ENCODE data around the gene KRTAP1-1. TPM values are rescaled to one million over a fixed set of nuclear protein-coding genes. Genes with fewer than 3 reads are reported as not detected.

KRTAP1-1 gene
- total and polyA plus RNA-seq, 2 of the 8 experiments (the other 6 are each of a cell fraction or from before 2014, with no cell fraction given): not detected

- Histone ChIP-seq H3K23ac (ENCODE audit: insufficient read length) (no peak overlapping the region), H3K9me3 (ENCODE audit: insufficient read depth in 2 of 2, low read depth in 1 of 2, low read length in 1 of 2) (no peaks in the 10 kb centered on the region), H3K79me2 (ENCODE audit: control insufficient read depth in 1 of 2, insufficient read depth in 2 of 2, low read length in 2 of 2) (no peaks in the 10 kb centered on the region), H3K36me3 (ENCODE audit: control insufficient read depth in 2 of 4, insufficient read depth in 4 of 4, low read length in 3 of 4) (no peaks in the 10 kb centered on the region), H3K18ac (ENCODE audit: extremely low read depth, low read length) (no peak overlapping the region), H2BK120ac (replicated peaks; ENCODE audit: low read depth, low read length) (no peak overlapping the region), H3K56ac (replicated peaks; ENCODE audit: insufficient read length, low read depth, low read length) (no peak overlapping the region), H4K8ac (ENCODE audit: extremely low read depth, insufficient read depth, low read length) (no peak overlapping the region), H2BK12ac (ENCODE audit: low read depth, low read length) (no peak overlapping the region), H3K23me2 (ENCODE audit: low read depth, low read length) (no peaks in the 10 kb centered on the region), H3K4me2 (ENCODE audit: insufficient read depth in 1 of 2, low read depth in 2 of 2, low read length in 2 of 2) (no peak overlapping the region), H2AK5ac (ENCODE audit: low read depth, low read length) (no peak overlapping the region), H2BK15ac (ENCODE audit: low read length) (no peak overlapping the region), H3K9ac (replicated peaks in 1 of 4; ENCODE audit: extremely low read depth in 1 of 4, low read depth in 3 of 4, low read length in 3 of 4) (no peak overlapping the region; a peak in 1 of 7 replicates), H2AFZ (ENCODE audit: low read length) (no peak overlapping the region), H3K79me1 (ENCODE audit: low read depth, low read length) (no peaks in the 10 kb centered on the region), H3K27me3 (replicated peaks in 1 of 4; ENCODE audit: control insufficient read depth in 3 of 4, extremely low read depth in 1 of 4, insufficient read depth in 3 of 4, low read length in 3 of 4) (no peaks in the 10 kb centered on the region), H4K91ac (replicated peaks; ENCODE audit: insufficient read length, low read length) (no peak overlapping the region), H2BK20ac (ENCODE audit: low read length) (no peak overlapping the region), H4K5ac (ENCODE audit: insufficient read length, low read depth, low read length) (no peak overlapping the region), H3K27ac (ENCODE audit: low read depth, low read length) (no peak overlapping the region), H4K20me1 (replicated peaks in 1 of 2; ENCODE audit: control insufficient read depth in 1 of 2, insufficient read depth in 2 of 2, low read length in 2 of 2) (no peaks in the 10 kb centered on the region), H2BK5ac (ENCODE audit: low read depth, low read length) (no peak overlapping the region), H3K4me3 (ENCODE audit: extremely low read depth in 1 of 4, insufficient read depth in 2 of 4, low read depth in 3 of 4, low read length in 4 of 4) (no peak overlapping the region), H3K4ac (replicated peaks; ENCODE audit: insufficient read length, low read depth, low read length) (no peak overlapping the region), H3K14ac (ENCODE audit: insufficient read length) (no peak overlapping the region), H3K4me1 (replicated peaks in 1 of 4; ENCODE audit: control insufficient read depth in 3 of 4, insufficient read depth in 4 of 4, low read length in 3 of 4) (peaks cover 0 to 2% (median 0%) of the 10 kb centered on the region in 4 experiments; a peak in 2 of 7 replicates)
- ChIA-PET CTCF (ENCODE audit: partially characterized antibody) (no interaction called here), POLR2A (ENCODE audit: partially characterized antibody) (interaction anchor here (0.6 kb wide), 1 partner anchor 11 kb away, joined by 4 read pairs; no protein-coding TSS in a partner anchor)
- FAIRE-seq (no peak), DNase-seq (ENCODE audit: low read depth in 1 of 2, low spot score in 2 of 2) (no peak)
- WGBS, 2 experiments (ENCODE audit: extremely low coverage in 1 of 2, insufficient coverage in 1 of 2, insufficient read length in 1 of 2, insufficient replicate concordance in 2 of 2, low coverage in 1 of 2, low lambda C conversion rate in 2 of 2, missing lambda C conversion rate in 1 of 2): 98% methylated on average over 2 of the region's 2 CpGs; no CpG with 5 or more reads in 1 of the 2 experiments
- TF ChIP-seq KDM4A (IDR thresholded peaks at IDR 0.05; ENCODE audit: low read depth, low read length, severe bottlenecking) (no peak), SAP30 (IDR thresholded peaks at IDR 0.05; ENCODE audit: insufficient read depth, insufficient replicate concordance, low read length) (no peak), TCF12 (IDR thresholded peaks at IDR 0.05; ENCODE audit: low read depth, low read length) (no peak), MAFK (IDR thresholded peaks at IDR 0.05; ENCODE audit: low read depth, low read length) (no peak), RBBP5 (IDR thresholded peaks at IDR 0.05; ENCODE audit: borderline replicate concordance, low read depth, low read length) (no peak), SP4 (IDR thresholded peaks at IDR 0.05; ENCODE audit: low read length) (no peak), SP1 (IDR thresholded peaks at IDR 0.05; ENCODE audit: low read depth, low read length) (no peak), YY1 (IDR thresholded peaks at IDR 0.05; ENCODE audit: low read depth, low read length) (no peak), RXRA (IDR thresholded peaks at IDR 0.05; ENCODE audit: insufficient read depth, low read depth, low read length) (no peak), GTF2F1 (IDR thresholded peaks at IDR 0.05; ENCODE audit: borderline replicate concordance, low read depth, low read length) (no peak), ASH2L (IDR thresholded peaks at IDR 0.05; ENCODE audit: low read length) (no peak)
- TF ChIP-seq, protein P1, sequence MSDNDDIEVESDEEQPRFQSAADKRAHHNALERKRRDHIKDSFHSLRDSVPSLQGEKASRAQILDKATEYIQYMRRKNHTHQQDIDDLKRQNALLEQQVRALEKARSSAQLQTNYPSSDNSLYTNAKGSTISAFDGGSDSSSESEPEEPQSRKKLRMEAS (IDR thresholded peaks at IDR 0.05): no peak
- TF ChIP-seq, protein P2, sequence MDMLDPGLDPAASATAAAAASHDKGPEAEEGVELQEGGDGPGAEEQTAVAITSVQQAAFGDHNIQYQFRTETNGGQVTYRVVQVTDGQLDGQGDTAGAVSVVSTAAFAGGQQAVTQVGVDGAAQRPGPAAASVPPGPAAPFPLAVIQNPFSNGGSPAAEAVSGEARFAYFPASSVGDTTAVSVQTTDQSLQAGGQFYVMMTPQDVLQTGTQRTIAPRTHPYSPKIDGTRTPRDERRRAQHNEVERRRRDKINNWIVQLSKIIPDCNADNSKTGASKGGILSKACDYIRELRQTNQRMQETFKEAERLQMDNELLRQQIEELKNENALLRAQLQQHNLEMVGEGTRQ (IDR thresholded peaks at IDR 0.05; ENCODE audit: low read length): no peak
These were observed 48.2 kb downstream of the KRTAP1-1 start for GRCh38 chr17:40993084-40993483.

Data from H1 (cell line).